ENCODE measurements around the gene RNU1-2.
"Not testable (repeated sequence)": the region's sequence is repeated elsewhere in the genome, so short reads cannot be mapped to it uniquely, and the experiment has no call there.

- TF ChIP-seq CTCF, EP300 (IDR thresholded peaks at IDR 0.05): not testable (repeated sequence)
Measured at GRCh38 chr1:16929146-16930041, 33.6 kb downstream of the RNU1-2 start.

Measured in gastroesophageal sphincter (tissue), 3 donors.